Stimulated activated CD8-positive, alpha-beta memory T cell treated with anti-CD3 and anti-CD28 coated beads, Interleukin-12 subunit alpha, Interleukin-12 subunit beta, amount 100 ng/mL, for 4 hours (primary cell): ENCODE results near the gene ARL4D.
"Not testable (repeated sequence)": the region's sequence is repeated elsewhere in the genome, so short reads cannot be mapped to it uniquely, and the experiment has no call there.

ENCODE experiments used
- DNase-seq: peaks from one replicate; pipeline ENCODE4 v3.0.0-alpha.2; 2020; ENCODE audit warnings: low read depth

ARL4D gene

DNA sequence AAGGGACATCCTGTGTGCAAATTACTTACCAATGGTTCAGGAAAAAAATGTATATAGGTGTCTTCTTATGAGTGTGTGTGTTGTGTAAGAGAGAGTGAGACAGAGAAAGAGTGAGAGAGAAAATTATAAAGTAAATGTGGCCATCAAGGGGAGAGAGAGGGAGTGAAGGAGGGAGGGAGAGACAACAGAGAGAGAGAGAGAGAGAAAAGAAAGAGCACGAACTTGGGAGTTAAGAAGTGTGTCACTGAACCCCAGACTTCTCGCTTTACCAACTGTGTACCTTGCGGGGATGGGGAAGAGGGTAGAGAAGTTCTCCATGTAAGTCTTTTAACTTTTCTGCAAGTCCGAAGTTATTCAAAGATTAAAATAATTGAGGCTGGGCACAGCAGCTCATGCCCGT lies 28.8 kb upstream of the ARL4D start:
- no peak for DNase-seq

DNA sequence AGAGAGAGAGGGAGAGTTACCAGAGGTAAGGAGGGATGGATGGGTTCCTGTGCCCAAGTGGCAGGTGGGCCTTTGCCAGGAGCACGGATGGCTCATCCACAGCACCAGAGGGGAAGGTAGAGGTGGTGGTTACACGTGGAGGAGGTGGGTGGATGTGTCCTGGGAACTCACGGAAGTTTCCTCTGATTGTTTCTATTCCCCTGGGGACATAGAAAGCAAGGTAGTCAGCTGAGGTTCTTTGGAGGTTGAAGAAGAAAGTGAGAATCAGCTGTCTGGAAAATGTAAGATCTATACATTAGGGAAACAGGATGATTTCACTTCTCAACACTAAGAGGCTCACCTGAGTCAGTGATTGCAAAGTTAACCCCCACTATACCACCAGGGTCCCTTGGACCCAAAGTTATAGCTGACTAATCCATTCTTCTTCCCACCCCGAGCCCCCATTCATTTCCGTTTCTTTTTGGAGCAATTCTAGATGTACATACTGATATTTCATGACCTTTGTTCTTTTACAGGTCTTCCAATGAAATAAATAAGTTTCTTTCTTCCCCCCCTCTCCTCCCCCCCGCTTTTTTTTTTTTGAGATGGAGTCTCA lies 27.5 kb upstream of the ARL4D start:
- DNase-seq: no peak

DNA sequence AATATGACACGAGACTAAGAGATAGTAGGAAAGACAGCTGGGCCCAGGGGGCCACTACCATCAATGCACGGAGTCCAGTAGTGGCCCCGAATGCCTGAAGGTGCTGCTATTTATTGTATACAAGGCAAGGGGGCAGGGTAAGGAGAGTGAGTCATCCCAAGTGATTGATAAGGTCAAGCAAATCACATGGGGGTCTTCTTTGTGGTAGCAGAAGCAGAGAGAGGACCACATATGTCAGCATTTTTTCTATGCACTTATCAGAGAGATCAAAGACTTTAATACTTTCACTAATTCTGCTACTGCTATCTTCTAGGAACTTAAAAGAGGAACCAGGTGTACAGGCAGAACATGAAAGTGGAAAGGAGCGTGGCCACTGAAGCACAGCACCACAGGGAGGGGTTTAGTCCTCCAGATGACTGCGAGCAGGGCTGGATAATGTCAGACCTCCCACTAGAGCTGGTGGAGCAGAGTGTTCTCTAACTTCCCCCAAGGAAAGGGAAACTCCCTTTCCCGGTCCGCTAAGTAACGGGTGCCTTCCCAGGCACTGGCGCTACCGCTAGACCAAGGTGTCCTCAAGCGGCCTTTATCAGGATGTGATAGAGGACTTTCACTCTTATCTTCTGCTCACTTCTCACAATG lies 26.4 kb upstream of the ARL4D start:
- DNase-seq: no peak

DNA sequence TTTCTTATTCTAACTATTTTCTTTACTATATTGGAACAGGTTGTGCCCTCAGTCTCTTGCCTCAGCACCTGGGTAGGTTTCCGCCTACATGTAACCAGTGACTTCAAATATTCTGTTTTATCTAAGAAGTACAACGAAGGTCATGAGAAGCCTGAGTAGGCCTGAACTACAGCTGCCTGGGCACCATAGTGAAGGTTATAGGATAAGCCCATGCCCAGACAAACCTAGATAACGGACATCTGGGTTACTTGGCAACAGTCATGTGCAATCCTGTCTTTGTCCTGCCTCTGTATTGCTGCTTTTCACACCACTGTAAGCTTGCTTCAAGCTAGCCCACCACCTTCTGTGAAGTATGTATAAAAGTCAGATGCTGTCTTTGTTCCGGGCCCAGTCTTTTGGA lies 25.4 kb upstream of the ARL4D start:
- DNase-seq: no peak

DNA sequence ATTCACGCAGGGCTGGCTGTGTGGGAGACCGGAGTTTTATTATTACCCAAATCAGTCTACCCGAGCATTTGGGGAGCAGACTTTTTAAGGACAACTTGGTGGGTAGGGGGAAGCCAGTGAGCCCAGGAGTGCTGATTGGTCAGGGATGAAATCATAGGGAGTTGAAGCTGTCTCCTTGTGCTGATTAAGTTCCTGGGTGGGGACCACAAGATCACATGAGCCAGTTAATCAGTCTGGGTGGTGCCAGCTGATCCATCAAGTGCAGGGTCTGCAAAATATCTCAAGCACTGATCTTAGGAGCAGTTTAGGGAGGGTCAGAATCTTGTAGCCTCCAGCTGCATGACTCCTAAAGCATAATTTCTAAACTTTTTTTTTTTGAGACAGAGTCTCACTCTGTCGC lies 22.9 kb upstream of the ARL4D start:
- not testable (repeated sequence) for DNase-seq

DNA sequence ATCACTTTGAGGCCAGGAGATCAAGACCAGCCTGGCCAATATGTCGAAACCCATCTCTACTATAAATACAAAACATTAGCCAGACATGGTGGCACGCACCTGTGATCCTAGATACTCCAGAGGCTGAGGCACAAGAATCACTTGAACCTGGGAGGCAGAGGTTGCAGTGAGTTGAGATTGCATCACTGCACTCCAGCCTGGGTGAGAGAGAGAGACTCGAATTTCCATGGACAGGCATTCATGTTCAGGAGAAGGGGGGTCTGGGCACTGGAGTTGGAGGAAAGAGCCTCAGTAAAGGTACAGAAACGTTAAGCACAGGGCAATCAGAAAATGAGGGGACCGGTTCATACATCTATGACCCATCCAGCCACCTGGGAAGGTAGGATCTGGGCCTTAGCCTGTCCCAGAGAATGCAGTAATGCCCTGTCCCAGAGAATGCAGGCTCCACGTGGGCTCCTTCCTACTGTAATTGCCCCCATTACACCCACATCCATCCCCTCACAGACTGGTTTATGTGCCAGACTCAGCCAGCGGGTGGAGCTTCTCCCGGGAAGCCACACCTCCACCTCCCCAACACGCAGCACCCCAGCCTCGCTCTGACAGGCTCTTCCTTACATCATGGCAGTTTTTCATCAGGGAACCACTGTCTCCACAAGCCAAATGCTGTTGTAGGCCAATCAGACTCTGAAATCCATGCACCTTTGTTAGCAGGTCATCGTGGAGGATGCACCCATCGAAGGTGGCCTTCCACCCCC lies 21.6 kb upstream of the ARL4D start:
- DNase-seq: no peak

DNA sequence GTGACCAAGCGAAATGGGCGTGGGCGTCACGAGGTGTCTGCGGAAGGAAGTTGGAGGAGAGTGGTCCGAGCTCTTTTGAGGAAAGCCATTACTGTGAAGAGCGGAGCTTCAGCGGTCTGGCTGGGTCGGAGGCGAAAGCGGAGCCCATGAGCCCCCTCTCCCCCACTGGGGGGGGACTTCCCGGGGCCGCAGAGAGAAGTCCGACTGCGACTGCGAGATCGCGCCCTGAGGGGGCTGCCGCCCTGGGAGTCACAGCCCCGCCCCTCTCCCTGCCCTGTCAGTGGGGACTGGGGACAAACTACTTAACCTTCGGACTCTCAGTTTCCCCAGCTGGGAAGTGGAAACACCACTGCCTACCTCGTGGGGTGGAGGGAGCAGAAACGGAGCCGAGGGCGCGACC lies 20.0 kb upstream of the ARL4D start:
- DNase-seq: no peak

DNA sequence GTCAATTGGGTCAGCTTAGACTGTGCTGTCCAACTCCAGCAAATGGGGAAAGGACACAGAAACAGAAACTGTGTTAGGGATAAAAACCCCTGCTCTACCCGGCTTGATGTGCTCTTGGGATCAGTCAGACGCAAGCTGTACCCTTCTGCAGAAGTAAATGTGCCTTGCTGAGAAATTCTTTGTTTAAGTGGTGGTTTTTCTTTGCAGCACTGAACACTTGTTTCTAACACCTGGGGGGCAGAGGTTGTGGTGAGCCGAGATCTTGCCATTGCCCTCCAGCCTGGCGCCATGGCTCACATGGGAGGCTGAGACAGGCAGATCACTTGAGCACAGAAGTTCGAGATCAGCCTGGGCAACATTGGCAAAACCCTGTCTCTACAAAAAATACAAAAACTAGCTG lies 18.5 kb upstream of the ARL4D start:
- DNase-seq: no peak

DNA sequence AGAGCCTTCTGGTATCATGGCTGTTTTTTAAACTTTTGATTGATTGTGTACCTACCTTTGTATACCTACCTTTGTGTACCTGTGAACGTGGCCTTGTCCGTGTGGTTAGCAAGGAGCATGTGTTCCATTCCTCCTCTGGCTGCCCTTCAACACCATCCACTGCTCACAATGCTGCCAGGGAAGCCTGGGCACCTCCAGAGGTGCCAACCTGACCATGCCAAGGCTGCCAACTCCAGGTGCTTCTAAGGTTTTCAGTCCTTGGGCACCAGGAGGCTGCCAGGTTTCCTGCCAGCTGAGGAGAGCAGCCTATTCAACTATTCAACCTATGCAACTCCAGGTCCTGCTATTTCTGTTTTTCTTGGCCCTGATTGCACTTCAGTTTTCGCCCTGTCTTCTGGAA lies 17.6 kb upstream of the ARL4D start:
- no peak for DNase-seq

DNA sequence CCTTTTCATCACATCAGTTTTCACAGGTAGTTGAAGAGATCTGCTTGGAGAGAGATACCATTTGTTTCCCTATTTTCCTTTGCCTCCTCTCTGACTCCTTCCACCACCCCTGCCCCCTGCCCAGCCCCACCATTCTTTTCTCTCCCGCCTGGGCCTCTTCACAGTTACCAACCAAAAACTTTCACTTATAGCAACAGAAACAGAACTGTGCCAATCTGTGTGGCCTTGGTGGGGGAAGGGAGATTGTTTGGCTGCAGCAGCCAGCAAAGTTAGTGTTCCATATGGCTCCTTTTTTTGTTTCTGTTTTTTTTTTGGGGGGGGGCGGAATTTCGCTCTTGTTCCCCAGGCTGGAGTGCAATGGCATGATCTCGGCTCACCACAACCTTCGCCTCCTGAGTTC lies 17.2 kb upstream of the ARL4D start:
- no peak for DNase-seq

DNA sequence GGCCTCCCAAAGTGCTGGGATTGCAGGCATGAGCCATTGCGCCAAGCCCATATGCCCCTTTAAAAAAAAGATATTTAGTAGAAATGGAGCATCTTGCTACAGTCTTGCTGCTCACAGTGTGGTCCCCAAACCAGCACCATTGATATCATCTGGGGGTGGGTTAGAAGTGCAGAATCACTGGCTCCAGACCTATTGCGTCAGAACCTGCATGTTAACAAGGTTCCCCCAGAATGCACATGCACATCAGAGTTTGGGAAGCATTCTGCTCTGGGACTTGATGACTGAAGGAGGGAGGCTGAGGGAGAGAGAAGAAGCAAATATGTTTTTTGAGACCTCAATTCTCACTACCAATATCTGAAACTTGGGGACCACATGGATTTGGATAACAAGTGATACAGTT lies 16.0 kb upstream of the ARL4D start:
- DNase-seq: no peak

DNA sequence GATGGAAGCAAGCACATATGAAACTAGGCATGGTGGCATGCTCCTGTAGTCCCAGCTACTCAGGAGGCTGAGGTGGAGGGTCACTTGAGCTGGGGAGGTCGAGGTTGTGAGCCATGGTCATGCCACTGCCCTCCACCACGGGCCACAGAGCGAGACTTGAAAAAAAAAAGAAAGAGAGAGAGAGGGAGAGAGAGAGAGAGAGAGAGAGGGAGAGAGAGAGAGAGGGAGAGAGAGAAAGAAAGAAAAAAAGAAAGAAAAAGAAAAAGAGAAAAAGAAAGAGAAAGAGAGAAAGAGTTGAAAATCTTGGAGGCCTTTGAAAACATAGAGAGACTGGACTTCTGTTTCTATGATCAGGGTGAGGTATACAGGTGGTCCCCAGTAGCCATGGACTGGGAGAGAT lies 15.4 kb upstream of the ARL4D start:
- DNase-seq: no peak

DNA sequence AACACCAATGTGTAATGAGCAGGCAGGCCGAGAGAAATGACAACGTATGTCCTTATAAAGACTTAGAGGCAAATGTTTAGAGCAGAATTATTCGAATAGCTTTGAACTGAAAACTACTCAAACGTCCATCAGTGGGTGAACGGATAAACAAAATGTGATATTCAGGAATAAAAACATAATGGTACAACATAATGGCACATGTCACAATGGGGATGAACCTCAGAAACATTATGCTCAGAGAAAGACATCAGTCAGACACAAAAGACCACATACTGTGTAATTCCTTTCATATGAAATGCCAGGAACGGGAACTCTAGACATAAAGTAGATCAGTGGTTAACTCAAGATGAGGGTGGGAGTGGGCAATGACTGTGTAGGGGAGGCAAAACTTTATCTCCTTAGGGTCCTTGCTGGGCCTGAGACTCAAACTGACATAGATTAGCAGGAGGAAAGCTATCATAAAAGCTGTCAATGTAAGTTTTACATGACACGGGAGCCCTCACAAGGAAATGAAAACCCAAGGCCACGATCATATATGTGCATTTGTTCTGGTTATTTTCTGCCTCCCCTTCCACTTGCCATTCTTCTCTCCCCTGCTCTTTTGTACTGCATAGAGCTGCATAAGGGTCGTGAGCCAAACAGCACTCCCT lies 14.8 kb upstream of the ARL4D start:
- no peak for DNase-seq

DNA sequence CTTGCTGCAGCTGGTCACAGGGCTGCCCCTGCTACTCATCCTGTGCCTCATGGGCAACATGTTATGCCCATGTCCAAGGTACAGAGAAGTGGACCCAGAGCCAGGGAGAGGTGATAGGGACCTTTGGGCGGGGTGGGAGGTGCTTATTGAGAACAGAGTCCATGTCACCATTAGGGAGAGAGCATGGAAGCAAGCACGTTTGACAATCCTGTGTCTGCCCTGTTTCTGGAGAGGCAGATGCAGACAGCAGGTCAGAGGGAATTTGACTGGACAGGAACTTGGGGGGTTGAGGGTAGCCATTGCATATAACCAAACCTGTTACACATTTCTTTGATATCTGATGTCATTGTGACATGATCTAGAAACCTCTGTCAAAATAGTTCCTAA lies 14.3 kb upstream of the ARL4D start:
- no peak for DNase-seq

DNA sequence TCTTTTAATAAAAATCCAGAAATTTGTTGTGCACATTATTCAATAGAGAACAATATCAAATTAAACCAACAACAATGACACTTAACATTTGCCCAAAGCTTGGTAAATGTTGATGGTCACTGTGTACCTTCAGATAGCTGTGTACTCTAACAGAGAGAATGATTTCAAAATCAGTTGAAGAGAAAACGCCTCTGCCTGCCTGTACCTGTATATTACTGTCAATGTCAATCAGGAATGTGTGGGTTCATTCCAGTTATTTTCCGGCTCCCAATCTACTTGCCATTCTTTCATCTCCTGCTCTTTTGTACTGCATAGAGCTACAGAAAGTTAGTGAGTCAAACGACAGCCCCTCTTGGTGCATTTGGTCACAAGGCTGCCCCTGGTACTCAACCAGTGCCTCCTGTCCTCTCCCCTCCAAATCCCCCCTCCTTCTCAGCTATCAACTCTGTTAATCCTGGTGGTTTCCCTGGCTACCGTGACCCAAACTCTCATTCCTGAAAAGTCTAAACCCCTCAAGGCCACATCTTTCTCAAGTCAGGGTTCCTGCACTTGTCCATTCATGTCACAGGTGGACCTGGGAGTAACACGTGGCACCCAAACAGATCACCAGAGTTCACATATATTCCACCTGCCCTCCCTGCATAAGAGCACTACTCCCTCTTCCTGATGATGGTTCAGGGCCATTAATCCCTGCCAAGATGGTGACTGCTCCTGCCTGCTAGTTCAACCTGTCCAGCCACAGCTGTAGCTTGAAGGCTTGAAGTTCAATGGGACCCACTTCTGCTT lies 13.6 kb upstream of the ARL4D start:
- DNase-seq: no peak

DNA sequence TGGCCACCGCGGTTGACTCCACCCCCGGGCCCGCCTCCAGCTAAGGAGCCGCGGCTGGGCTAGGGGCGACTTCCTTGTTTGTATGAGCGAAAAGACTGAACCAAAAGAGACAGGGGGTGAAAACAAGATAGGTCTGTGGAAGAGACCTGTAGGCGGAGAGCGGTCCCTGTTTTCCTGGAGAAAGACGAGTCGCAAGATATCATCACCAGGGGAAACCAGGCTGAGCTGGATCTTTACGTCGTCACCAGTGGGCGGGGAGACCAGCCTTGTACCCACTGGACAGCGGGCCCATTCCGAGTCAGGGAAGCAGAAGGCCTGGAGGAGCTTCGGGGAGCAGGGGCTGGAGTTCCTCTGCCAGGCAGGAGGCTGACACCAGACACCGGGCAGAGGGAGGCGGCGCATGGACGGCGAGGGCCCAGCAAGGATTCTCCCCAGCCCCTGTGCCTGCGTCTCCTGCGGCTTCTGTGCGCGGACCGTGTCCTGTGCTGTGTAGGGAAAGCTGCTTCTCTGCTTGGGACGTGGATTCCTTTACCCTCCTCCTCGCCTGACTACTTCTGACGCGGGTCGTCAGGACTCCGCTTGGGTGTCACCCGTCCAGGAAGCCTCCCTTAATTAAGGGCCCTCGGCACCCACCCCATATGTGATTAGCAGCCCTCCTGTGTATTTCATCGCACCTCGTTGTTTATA lies 10.3 kb upstream of the ARL4D start:
- DNase-seq: peak; percentile 82

DNA sequence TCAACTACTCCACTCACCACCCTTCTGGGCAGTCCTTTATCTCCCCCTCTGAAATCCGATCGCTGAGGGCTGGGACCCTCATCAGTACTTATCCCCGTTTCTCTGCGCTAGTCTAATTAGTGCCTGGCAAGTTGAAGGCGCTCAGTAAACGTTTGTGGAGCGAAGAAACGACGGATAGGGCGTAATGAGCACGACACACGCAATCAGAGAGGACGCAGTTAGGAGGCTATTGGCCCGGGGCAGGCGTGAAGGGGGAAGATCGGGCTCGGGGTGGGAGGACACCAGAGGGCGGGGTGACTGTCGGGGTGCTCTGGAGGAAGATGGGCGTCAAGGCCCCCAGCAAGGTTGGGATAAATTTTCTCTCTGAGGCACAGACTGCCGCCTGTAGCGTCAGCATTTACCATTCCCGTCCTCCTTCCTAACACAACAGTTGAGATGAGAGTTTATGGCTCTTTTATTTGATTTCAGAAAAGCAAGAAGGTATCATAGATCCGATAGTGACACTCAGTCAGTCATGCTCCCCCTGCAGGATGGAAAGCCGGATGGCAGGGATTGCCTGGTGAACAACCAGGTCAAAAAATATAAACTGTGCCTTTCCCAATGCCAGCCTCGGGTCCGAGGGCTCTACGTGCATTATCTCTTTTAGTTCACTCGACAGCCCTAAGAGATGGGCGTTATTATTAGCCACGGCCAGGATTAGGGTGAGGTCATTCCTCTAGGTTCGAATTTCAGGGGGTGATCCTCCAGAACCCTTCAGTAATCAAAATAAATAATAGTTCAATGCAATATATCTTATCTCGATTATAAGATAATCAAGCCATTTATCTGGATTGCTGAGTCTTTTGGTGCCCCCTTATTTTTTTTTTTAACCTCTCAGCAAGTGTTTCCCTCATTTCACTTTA lies 9.5 kb upstream of the ARL4D start:
- peak; percentile 65 for DNase-seq

DNA sequence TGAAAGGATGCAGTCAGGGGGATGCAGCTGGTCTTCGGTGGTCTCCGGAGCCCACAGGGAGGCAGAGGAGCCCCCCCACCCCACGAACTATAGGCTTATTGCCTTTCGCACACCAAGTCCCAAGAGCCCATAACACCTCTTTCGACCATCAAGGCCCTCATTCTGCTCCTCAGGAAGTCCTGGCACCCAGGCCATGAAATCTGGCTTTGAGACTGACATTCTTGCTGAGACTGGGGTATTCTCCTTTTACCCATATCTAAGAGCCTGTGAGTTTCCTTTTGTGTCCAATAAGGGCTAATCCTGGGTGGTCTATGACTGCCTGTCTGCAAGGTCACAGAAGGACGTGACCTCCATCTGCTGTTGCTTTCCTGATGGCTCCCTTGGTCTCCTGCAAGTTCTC lies 6.4 kb upstream of the ARL4D start:
- DNase-seq: no peak

DNA sequence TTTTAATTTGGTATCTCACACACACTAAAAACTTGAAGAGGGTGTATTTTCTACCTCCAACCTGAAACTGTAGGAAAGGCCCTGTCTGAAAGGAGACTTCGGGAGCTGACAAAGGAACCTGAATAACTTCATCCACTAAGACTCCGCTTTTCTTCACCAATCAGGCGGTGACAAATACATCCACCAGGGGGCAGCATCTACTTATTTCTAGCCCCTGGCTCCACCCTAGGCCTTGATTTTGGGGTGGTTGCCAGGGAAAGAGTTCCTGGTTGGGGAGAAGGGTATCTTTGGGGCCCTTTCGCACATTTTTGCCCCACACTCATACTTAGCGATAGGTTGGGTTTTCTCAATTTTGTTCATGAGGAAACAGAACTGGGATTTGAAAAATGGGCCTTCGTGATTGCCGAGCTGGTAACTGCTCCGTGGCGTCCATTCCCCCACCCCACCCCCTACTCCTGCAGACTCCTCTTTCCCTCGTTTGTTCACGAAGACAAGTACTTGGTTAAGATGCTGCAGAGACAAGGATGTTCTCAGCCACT lies 4.8 kb upstream of the ARL4D start:
- peak; percentile 61 for DNase-seq

DNA sequence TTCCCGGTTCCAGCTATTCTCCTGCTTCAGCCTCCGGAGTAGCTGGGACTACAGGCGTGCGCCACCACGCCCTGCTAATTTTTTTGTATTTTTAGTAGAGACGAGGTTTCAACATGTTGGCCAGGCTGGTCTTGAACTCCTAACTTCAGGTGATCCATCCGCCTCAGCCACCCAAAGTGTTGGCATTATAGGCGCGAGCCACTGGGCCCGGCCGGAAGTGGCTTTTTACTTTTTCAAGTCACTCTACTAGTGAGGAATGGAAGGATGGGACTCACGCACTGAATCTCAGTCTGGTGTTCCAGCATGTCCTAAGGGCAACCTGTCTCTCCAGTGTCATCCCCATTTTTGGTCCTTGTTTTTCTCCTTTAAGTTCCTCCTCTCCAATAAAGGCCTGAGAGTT lies 4.1 kb upstream of the ARL4D start:
- not testable (repeated sequence) for DNase-seq
